NCI-H2029 (cell line): Measurements from ENCODE around the gene BCCIP.
A peak's percentile ranks its signal among the peaks of the same experiment; 100 is the strongest.

Experiments
- DNase-seq: peaks from one replicate; lab custom pipeline; 2025; lab: John Stamatoyannopoulos, UW

The BCCIP gene

GRCh38 chr10:125822878-125823662, at the start of gene BCCIP, which contains the start of gene UROS:
TSS of gene BCCIP (plus strand) at chr10:125823546. CDS start at chr10:125823558, 12 bp downstream.
TSS of gene UROS (minus strand) at chr10:125823258. CDS start at chr10:125816499, 6,759 bp downstream.
- peak; percentile 76 for DNase-seq

GRCh38 chr10:125773687-125774543, 49.4 kb upstream of the BCCIP start:
- no peak for DNase-seq

- DNase-seq, result no peak
Observed at GRCh38 chr10:125774581-125775191, 48.7 kb upstream of the BCCIP start.

GRCh38 chr10:125775491-125776106, 47.7 kb upstream of the BCCIP start, which contains the start of gene MMP21:
TSS of gene MMP21 (minus strand) at chr10:125775821. CDS start at chr10:125775821, 0 bp downstream.
- DNase-seq, result no peak

GRCh38 chr10:125777806-125778205, 45.5 kb upstream of the BCCIP start:
- no peak for DNase-seq

GRCh38 chr10:125778556-125778955, 44.8 kb upstream of the BCCIP start:
- DNase-seq, result no peak

- no peak for DNase-seq
Observed at GRCh38 chr10:125779403-125780327, 43.7 kb upstream of the BCCIP start.

GRCh38 chr10:125781374-125781773, 42.0 kb upstream of the BCCIP start:
- no peak for DNase-seq

GRCh38 chr10:125782054-125782453, 41.3 kb upstream of the BCCIP start:
- DNase-seq, result no peak

GRCh38 chr10:125782616-125783015, 40.7 kb upstream of the BCCIP start:
- DNase-seq, result no peak

GRCh38 chr10:125783408-125783807, 39.9 kb upstream of the BCCIP start:
- DNase-seq, result no peak

- no peak for DNase-seq
Observed at GRCh38 chr10:125783957-125784356, 39.4 kb upstream of the BCCIP start.

- no peak for DNase-seq
Observed at GRCh38 chr10:125785791-125786190, 37.6 kb upstream of the BCCIP start.

- DNase-seq, result no peak
Observed at GRCh38 chr10:125788156-125789034, 35.0 kb upstream of the BCCIP start.

GRCh38 chr10:125792342-125793300, 30.7 kb upstream of the BCCIP start:
- DNase-seq, result no peak

GRCh38 chr10:125795128-125795527, 28.2 kb upstream of the BCCIP start:
- DNase-seq, result no peak

- DNase-seq, result no peak
Observed at GRCh38 chr10:125795637-125796190, 27.6 kb upstream of the BCCIP start.

- DNase-seq, result no peak
Observed at GRCh38 chr10:125797424-125797823, 25.9 kb upstream of the BCCIP start.
